Neural cell (in vitro differentiated cells): Measurements from ENCODE around the gene BTF3L4. TPM values are rescaled to one million over a fixed set of nuclear protein-coding genes. Genes with fewer than 3 reads are reported as not detected.
"Not testable (repeated sequence)": the region's sequence is repeated elsewhere in the genome, so short reads cannot be mapped to it uniquely, and the experiment has no call there.

Experiments
- H2AFZ ChIP-seq: fragments of 200-600, 300-800 bp; sonication (generic), shearing (Covaris generic); 2 replicates; pipeline ENCODE4 v1.6.0; 2014; ENCODE audit warnings: low read depth, mild to moderate bottlenecking, antibody characterized with exemption, low read length, moderate library complexity
- H3F3A ChIP-seq: fragments of 200-600 bp; shearing (Covaris generic); 2 replicates; pipeline ENCODE4 v1.6.1; 2016; ENCODE audit warnings: mild to moderate bottlenecking, moderate library complexity, mixed read lengths, antibody characterized with exemption, low read length; ENCODE audit not compliant: insufficient read depth, poor library complexity, severe bottlenecking
- H3K27ac ChIP-seq: fragments of 200-600, 300-800 bp; sonication (generic), shearing (Covaris generic); 2 replicates; pipeline ENCODE4 v1.5.1; 2014; ENCODE audit warnings: mild to moderate bottlenecking, low read length, moderate library complexity
- H3K27me3 ChIP-seq: fragments of 300-800, 200-600 bp; sonication (generic), shearing (Covaris generic); 2 replicates; pipeline ENCODE4 v1.6.0; 2014; ENCODE audit warnings: mild to moderate bottlenecking, low read depth, low read length, moderate library complexity; ENCODE audit not compliant: insufficient read depth
- H3K36me3 ChIP-seq: fragments of 300-800, 200-600 bp; sonication (generic), shearing (Covaris generic); 2 replicates; pipeline ENCODE4 v1.5.1; 2014; ENCODE audit warnings: mild to moderate bottlenecking, antibody characterized with exemption, low read length, moderate library complexity; ENCODE audit not compliant: insufficient read depth
- H3K4me2 ChIP-seq: fragments of 300-800, 200-600 bp; sonication (generic), shearing (Covaris generic); 2 replicates; pipeline ENCODE4 v1.6.0; 2014; ENCODE audit warnings: mild to moderate bottlenecking, low read length
- H3K4me3 ChIP-seq: fragments of 300-800, 200-600 bp; sonication (generic), shearing (Covaris generic); 2 replicates; pipeline ENCODE4 v1.5.1; 2014; ENCODE audit warnings: mild to moderate bottlenecking, low read length, moderate library complexity
- H3K79me2 ChIP-seq: fragments of 200-600 bp; shearing (Covaris generic); replicated peaks from 2 replicates; pipeline ENCODE4 v1.6.0; 2014; ENCODE audit warnings: mild to moderate bottlenecking, low read length, moderate library complexity; ENCODE audit not compliant: insufficient read depth
- H3K9ac ChIP-seq: fragments of 300-800, 200-600 bp; sonication (generic), shearing (Covaris generic); 2 replicates; pipeline ENCODE4 v1.6.1; 2016; ENCODE audit warnings: mild to moderate bottlenecking, low read length, mixed read lengths
- H3K9me2 ChIP-seq: fragments of 200-600 bp; shearing (Covaris generic); 2 replicates; pipeline ENCODE4 v1.6.1; 2016; ENCODE audit warnings: mild to moderate bottlenecking, low read length, mixed read lengths; ENCODE audit not compliant: insufficient read depth
- H3K9me3 ChIP-seq: fragments of 200-600, 300-800 bp; sonication (generic), shearing (Covaris generic); 2 replicates; pipeline ENCODE4 v1.6.1; 2016; ENCODE audit warnings: mild to moderate bottlenecking, mixed run types, low read length, moderate library complexity, mixed read lengths
- H4K20me1 ChIP-seq: fragments of 200-600 bp; shearing (Covaris generic); 2 replicates; pipeline ENCODE4 v1.6.1; 2016; ENCODE audit warnings: mild to moderate bottlenecking, mixed run types; ENCODE audit not compliant: insufficient read depth
- EP300 ChIP-seq: fragments of 450-650 bp; conservative IDR thresholded peaks from 2 replicates; pipeline ENCODE4 v1.6.1; 2014; ENCODE audit warnings: antibody characterized with exemption, mild to moderate bottlenecking, moderate library complexity; ENCODE audit not compliant: poor library complexity, severe bottlenecking
- EZH2 ChIP-seq: fragments of 200-600, 300-800 bp; shearing (Covaris generic), sonication (generic); IDR thresholded peaks from 2 replicates; pipeline ENCODE4 v1.6.1; 2014; ENCODE audit warnings: antibody characterized with exemption, low read length, borderline replicate concordance, mild to moderate bottlenecking; ENCODE audit not compliant: insufficient read depth, poor library complexity, severe bottlenecking
- MXI1 ChIP-seq: fragments of 450-650 bp; conservative IDR thresholded peaks from 2 replicates; pipeline ENCODE4 v1.6.1; 2014; ENCODE audit warnings: antibody characterized with exemption, mild to moderate bottlenecking; ENCODE audit not compliant: poor library complexity, severe bottlenecking
- POLR2AphosphoS5 ChIP-seq: IDR thresholded peaks from 2 replicates; pipeline ENCODE4 v1.6.1; 2012
- RAD21 ChIP-seq: fragments of 450-650 bp; conservative IDR thresholded peaks from 2 replicates; pipeline ENCODE4 v1.6.1; 2014; ENCODE audit warnings: antibody characterized with exemption, mild to moderate bottlenecking, moderate library complexity
- SMC3 ChIP-seq: fragments of 450-650 bp; conservative IDR thresholded peaks from 2 replicates; pipeline ENCODE4 v1.6.1; 2014; ENCODE audit warnings: antibody characterized with exemption, mild to moderate bottlenecking, moderate library complexity; ENCODE audit not compliant: poor library complexity
- TAF1 ChIP-seq: IDR thresholded peaks from 2 replicates; pipeline ENCODE4 v1.6.1; 2012; ENCODE audit warnings: low read depth
- polyA plus RNA-seq: library from polyadenylated mRNA; depleted of rRNA; stranded (reverse); fragments of >200 nt; gene quantifications from 2 replicates; pipeline ENCODE4 v1.2.3, GENCODE V29; 2014
- TF ChIP-seq, protein P1 (sequence below): fragments of 450-650 bp; IDR thresholded peaks from 2 replicates; pipeline ENCODE4 v1.5.1; 2014; ENCODE audit warnings: antibody characterized with exemption, mild to moderate bottlenecking, moderate library complexity; ENCODE audit not compliant: poor library complexity, severe bottlenecking
- TF ChIP-seq, protein P2 (sequence below): IDR thresholded peaks from 2 replicates; pipeline ENCODE4 v1.6.1; 2012; ENCODE audit warnings: borderline replicate concordance

BTF3L4 gene
- polyA plus RNA-seq, 1 donor from 2014 or later: 355 TPM

DNA sequence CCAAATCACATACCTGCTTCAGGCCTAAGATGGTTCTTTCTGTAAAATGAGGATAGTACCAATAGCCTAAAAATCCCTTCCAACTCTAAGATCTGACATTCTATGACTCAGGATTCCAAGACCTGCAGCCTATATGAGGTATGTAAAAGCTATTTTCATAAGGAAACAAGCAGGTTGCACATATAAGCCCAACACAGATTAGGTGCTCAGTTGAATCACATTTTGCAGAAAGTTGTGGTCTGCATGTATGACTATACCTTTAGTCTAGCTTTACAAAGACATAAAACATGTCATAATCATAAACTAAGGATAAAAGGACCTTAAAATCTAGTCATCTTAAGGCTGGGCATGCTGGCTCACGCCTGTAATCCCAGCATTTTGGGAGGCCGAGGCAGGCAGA, 29.8 kb upstream of the BTF3L4 start:
- Histone ChIP-seq H3F3A (no peaks in the 10 kb centered on the region), H3K36me3 (no peaks in the 10 kb centered on the region), H3K27ac (no peak overlapping the region), H3K9me3 (no peaks in the 10 kb centered on the region), H3K9ac (no peak overlapping the region), H3K4me3 (no peak overlapping the region), H3K27me3 (no peaks in the 10 kb centered on the region), H2AFZ (no peak overlapping the region), H4K20me1 (no peaks in the 10 kb centered on the region), H3K79me2 (peaks cover 6% of the 10 kb centered on the region), H3K4me2 (no peak overlapping the region), H3K9me2 (no peaks in the 10 kb centered on the region)
- TF ChIP-seq RAD21: no peak
- TF ChIP-seq, protein P1, sequence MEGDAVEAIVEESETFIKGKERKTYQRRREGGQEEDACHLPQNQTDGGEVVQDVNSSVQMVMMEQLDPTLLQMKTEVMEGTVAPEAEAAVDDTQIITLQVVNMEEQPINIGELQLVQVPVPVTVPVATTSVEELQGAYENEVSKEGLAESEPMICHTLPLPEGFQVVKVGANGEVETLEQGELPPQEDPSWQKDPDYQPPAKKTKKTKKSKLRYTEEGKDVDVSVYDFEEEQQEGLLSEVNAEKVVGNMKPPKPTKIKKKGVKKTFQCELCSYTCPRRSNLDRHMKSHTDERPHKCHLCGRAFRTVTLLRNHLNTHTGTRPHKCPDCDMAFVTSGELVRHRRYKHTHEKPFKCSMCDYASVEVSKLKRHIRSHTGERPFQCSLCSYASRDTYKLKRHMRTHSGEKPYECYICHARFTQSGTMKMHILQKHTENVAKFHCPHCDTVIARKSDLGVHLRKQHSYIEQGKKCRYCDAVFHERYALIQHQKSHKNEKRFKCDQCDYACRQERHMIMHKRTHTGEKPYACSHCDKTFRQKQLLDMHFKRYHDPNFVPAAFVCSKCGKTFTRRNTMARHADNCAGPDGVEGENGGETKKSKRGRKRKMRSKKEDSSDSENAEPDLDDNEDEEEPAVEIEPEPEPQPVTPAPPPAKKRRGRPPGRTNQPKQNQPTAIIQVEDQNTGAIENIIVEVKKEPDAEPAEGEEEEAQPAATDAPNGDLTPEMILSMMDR: no peak
- TF ChIP-seq POLR2AphosphoS5: no peak

DNA sequence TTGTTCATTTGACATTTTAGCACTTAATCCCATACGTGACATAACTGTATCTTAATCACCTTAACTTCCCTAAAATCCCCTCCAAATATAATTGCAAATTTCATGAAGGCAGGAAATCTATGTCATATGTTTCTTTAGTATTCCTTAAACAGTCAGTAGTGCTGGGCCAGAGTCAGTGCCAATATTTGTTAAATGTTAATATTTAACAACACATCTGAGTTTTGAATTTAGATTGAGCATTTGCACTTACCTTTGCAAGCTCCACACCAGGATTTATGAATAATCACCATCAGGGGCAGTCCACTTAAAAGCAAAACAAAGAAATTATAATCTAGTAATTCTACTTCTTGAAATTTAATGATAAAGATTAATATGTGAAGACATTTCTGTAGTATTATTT, 27.8 kb upstream of the BTF3L4 start:
- Histone ChIP-seq H3K36me3 (no peaks in the 10 kb centered on the region), H3K4me2 (no peak overlapping the region), H2AFZ (no peak overlapping the region), H3K4me3 (no peak overlapping the region), H3F3A (no peaks in the 10 kb centered on the region), H3K27ac (no peak overlapping the region), H3K9me3 (no peaks in the 10 kb centered on the region), H3K9me2 (no peaks in the 10 kb centered on the region), H4K20me1 (no peaks in the 10 kb centered on the region), H3K27me3 (no peaks in the 10 kb centered on the region), H3K79me2 (peaks cover 18% of the 10 kb centered on the region), H3K9ac (no peak overlapping the region)
- TF ChIP-seq MXI1 (no peak), POLR2AphosphoS5 (no peak), TAF1 (no peak), EZH2 (no peak), EP300 (no peak), SMC3 (no peak), RAD21 (no peak)
- TF ChIP-seq, protein P2, sequence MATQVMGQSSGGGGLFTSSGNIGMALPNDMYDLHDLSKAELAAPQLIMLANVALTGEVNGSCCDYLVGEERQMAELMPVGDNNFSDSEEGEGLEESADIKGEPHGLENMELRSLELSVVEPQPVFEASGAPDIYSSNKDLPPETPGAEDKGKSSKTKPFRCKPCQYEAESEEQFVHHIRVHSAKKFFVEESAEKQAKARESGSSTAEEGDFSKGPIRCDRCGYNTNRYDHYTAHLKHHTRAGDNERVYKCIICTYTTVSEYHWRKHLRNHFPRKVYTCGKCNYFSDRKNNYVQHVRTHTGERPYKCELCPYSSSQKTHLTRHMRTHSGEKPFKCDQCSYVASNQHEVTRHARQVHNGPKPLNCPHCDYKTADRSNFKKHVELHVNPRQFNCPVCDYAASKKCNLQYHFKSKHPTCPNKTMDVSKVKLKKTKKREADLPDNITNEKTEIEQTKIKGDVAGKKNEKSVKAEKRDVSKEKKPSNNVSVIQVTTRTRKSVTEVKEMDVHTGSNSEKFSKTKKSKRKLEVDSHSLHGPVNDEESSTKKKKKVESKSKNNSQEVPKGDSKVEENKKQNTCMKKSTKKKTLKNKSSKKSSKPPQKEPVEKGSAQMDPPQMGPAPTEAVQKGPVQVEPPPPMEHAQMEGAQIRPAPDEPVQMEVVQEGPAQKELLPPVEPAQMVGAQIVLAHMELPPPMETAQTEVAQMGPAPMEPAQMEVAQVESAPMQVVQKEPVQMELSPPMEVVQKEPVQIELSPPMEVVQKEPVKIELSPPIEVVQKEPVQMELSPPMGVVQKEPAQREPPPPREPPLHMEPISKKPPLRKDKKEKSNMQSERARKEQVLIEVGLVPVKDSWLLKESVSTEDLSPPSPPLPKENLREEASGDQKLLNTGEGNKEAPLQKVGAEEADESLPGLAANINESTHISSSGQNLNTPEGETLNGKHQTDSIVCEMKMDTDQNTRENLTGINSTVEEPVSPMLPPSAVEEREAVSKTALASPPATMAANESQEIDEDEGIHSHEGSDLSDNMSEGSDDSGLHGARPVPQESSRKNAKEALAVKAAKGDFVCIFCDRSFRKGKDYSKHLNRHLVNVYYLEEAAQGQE: no peak
- TF ChIP-seq, protein P1: no peak

- not testable (repeated sequence) for H3K9me2 ChIP-seq, H2AFZ ChIP-seq, H3F3A ChIP-seq, H3K27me3 ChIP-seq, H3K27ac ChIP-seq, H3K9me3 ChIP-seq, H3K4me3 ChIP-seq, H3K36me3 ChIP-seq, H3K4me2 ChIP-seq, H3K9ac ChIP-seq, H4K20me1 ChIP-seq
- peaks cover 18% of the 10 kb centered on the region for H3K79me2 ChIP-seq
Observed at GRCh38 chr1:52028839-52029238, 27.3 kb upstream of the BTF3L4 start.
